Measurements from ENCODE around the gene SFT2D2. TPM values are rescaled to one million over a fixed set of nuclear protein-coding genes. Genes with fewer than 3 reads are reported as not detected.
"Not testable (repeated sequence)": the region's sequence is repeated elsewhere in the genome, so short reads cannot be mapped to it uniquely, and the experiment has no call there.

The SFT2D2 gene
- polyA plus RNA-seq (ENCODE audit: insufficient read length in 4 of 4): 10 to 100 TPM; 17.7 to 20.1 (median 18.7) TPM

DNA sequence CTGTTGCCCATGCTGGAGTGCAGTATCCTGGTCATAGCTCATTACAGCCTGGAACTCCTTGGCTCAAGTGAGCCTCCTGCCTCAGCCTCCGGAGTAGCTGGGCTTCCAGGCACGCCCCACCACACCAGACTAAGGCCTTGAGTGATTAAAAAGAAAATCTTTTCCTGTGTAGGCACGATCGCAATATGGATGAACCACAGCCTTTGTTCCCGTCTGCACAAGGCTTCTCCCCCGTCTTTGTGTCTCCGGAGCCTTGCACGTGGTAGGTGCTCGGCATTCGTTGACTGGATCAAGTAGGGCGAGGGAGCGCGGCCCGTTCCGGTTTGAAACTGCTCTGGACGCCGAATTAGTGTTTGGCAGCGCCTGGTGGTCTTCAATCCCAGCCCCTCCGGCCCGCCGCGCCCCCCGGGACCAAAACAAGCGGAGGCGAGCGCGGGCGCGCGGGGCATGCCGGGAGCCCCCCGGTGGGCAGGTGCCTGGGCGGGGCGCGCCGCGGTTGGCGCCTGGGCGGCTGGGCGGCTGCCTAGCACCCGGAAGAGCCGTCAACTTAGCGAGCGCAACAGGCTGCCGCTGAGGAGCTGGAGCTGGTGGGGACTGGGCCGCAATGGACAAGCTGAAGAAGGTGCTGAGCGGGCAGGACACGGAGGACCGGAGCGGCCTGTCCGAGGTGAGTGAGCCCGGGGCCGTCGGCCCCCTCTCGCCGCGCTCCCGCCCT is at the start of gene SFT2D2:
TSS of gene SFT2D2 (plus strand) at position 529 of the 715 bp plus-strand sequence. CDS start at position 605, 76 bp downstream.
- peak in 3 of 4 donors; percentile 63 to 68 (median 68) for DNase-seq (ENCODE audit: low read depth in 4 of 4, low spot score in 3 of 4)

- no peak for DNase-seq (ENCODE audit: low read depth in 4 of 4, low spot score in 3 of 4)
Measured at GRCh38 chr1:168178227-168178637, 47.6 kb upstream of the SFT2D2 start.

- DNase-seq (ENCODE audit: low read depth in 4 of 4, low spot score in 3 of 4): peak; percentile 90 to 97 (median 96)
Measured at GRCh38 chr1:168178638-168179437, 47.0 kb upstream of the SFT2D2 start, which contains the start of gene TIPRL. Gene TIPRL, plus strand, starts transcription at chr1:168178962. Its CDS starts 116 bp downstream, at chr1:168179078.

DNA sequence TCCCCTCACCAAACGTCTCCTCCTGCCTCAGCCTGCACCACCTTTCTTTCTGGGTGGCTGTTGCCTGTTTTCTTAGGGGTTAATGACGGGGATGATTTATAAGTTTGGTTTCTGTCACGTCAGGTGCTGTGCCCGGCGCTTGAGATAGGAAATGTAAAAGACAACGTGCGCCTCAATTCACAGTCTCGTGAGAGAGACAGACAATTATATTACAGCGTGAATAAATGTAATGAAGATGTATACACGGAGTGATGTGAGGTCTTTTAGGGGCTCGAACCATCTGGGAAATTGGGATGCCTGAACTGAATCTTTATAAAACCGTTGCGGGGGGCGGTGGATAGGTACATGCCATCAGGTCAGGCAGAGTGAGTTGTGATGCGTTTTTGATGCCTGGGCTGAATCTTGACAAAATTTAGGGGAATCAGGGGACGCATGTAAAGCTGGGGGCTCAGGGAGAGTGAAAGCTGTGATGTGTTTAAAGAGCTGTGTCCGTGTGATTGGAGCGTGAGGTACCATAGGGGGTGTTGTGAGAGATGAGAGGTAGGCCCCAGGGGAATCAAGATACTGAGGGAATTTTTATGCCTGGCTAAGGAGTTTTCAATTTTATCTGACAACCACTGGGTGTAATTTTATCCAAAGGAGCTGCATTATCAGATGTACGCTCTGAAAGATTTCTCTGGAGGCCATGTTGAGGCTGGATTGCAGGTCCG is 46.2 kb upstream of the SFT2D2 start:
- DNase-seq (ENCODE audit: low read depth in 4 of 4, low spot score in 3 of 4): no peak

GRCh38 chr1:168180148-168180524 is 45.7 kb upstream of the SFT2D2 start:
- no peak for DNase-seq (ENCODE audit: low read depth in 4 of 4, low spot score in 3 of 4)

- DNase-seq (ENCODE audit: low read depth in 4 of 4, low spot score in 3 of 4): not testable (repeated sequence)
Measured at GRCh38 chr1:168181063-168181720, 44.6 kb upstream of the SFT2D2 start.

DNA sequence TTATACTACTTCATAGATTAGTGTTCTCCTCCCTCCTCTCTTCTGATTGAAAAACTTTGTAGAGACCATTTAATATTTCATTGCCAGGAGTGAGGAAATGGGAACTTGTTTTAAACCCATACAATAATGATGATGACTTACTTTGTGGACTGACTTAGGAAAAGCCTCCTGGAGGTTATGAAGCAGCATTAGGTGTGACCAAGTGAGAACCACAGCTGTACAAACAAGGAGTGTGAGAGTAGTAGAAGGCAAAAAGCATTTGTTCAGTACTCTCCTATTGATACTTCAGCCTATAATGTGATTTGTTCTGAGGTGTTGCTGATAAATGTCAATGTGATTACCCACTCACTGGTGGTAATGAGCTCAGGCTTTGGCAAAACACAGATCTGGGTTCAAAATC is 38.6 kb upstream of the SFT2D2 start:
- DNase-seq (ENCODE audit: low read depth in 4 of 4, low spot score in 3 of 4): no peak

DNA sequence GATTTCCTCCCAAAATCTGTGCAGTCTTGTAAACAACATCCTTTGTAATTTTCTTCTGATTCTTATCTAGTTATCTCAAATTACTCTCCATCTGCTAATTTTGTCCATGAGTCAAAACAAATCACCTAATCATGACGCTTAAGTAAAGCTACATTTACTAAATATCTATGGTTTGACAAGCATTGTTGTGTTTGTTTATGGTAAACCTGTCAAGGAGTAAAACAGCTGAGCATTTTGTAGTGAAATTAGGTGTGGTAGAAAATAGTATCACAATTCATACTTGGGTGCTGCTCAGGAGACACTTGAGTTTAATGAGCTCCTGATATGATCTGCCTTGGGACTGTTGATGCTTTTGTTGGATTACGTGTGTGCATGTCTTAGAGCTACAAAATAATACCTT is 35.4 kb upstream of the SFT2D2 start:
- no peak for DNase-seq (ENCODE audit: low read depth in 4 of 4, low spot score in 3 of 4)

- DNase-seq (ENCODE audit: low read depth in 4 of 4, low spot score in 3 of 4): no peak
Measured at GRCh38 chr1:168195199-168196135, 30.3 kb upstream of the SFT2D2 start.

DNA sequence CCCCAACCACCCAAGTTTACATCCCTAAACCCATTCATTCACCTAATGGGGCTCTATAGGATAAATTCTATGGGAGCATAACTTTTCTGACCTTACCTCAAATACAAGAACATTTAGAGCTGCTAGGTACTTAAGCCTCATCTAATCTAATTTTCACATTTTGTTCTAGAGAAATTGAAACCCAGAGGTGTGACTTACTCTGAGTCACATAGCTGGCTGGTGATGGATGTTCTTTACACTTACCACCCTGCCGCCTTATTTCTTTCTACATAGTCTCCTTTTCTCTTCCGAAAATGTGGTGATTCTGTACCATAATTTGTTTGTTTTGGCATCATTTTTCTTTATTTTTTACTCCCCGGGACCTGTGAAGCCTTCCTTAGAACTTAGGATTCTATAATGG is 26.7 kb upstream of the SFT2D2 start:
- no peak for DNase-seq (ENCODE audit: low read depth in 4 of 4, low spot score in 3 of 4)

- no peak for DNase-seq (ENCODE audit: low read depth in 4 of 4, low spot score in 3 of 4)
Measured at GRCh38 chr1:168202941-168203654, 22.7 kb upstream of the SFT2D2 start.

- DNase-seq (ENCODE audit: low read depth in 4 of 4, low spot score in 3 of 4): no peak
Measured at GRCh38 chr1:168206111-168206510, 19.7 kb upstream of the SFT2D2 start.

GRCh38 chr1:168207673-168208072 is 18.1 kb upstream of the SFT2D2 start:
- DNase-seq (ENCODE audit: low read depth in 4 of 4, low spot score in 3 of 4): not testable (repeated sequence)

DNA sequence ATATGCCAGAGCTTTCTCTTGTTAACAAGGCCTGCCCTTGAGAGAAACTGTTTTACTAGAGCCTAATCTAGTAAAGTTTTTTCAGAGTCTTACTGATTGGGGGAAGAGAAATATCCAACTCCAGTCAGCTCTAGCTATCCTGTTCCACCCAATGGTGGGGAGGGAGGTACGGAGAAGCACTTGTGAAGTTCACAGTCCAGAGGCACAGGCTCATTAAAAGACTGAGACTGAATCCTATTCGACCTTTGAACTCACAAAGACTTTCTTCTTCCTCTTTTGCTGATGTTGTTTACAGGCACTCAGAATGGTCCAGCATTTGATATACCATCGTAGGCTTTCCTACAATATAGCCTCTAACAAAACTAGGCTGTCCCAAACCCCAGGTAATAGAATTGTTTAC is 15.5 kb upstream of the SFT2D2 start:
- no peak for DNase-seq (ENCODE audit: low read depth in 4 of 4, low spot score in 3 of 4)

GRCh38 chr1:168213349-168213748 is 12.5 kb upstream of the SFT2D2 start:
- DNase-seq (ENCODE audit: low read depth in 4 of 4, low spot score in 3 of 4): no peak

- DNase-seq (ENCODE audit: low read depth in 4 of 4, low spot score in 3 of 4): no peak
Measured at GRCh38 chr1:168216171-168216570, 9.6 kb upstream of the SFT2D2 start.

- no peak for DNase-seq (ENCODE audit: low read depth in 4 of 4, low spot score in 3 of 4)
Measured at GRCh38 chr1:168217664-168218063, 8.1 kb upstream of the SFT2D2 start.

DNA sequence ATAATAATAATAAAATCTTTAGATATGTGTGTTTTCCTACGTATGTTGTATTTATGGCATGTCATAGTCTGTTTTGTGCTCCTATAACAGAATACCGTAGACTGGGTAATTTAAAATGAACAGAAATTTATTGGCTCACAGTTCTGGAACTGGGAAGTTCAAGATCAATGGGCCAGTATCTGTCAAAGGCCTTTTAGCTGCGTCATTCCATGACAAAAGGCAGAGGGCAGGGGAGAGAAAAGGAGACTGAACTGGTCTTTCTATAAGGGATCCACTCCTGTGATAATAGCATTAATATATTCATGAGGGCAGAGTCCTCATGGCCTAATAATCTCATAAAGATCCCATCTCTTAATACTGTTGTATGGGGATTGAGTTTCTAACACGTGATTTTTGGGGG is 7.1 kb upstream of the SFT2D2 start:
- DNase-seq (ENCODE audit: low read depth in 4 of 4, low spot score in 3 of 4): no peak

DNA sequence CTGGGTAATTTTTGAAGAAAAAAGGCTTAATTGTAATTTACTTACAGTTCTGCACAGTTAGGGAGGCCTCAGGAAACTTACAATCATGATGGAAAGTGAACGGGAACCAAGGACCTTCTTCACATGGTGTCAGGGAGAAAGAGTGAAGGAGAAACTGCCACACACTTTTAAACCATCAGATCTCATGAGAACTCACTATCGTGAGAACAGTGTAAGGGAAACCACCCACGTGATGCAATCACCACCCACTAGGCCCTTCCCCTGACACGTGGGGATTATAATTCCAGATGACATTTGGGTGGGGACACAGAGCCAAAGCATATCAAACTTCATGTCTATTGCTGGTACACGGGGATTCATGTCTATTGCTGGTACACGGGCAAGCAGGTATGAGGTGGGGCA is 5.3 kb upstream of the SFT2D2 start:
- DNase-seq (ENCODE audit: low read depth in 4 of 4, low spot score in 3 of 4): no peak
